Measurements from ENCODE around the gene CCDC81.
"Not testable (repeated sequence)": the region's sequence is repeated elsewhere in the genome, so short reads cannot be mapped to it uniquely, and the experiment has no call there.

CCDC81 gene

DNA sequence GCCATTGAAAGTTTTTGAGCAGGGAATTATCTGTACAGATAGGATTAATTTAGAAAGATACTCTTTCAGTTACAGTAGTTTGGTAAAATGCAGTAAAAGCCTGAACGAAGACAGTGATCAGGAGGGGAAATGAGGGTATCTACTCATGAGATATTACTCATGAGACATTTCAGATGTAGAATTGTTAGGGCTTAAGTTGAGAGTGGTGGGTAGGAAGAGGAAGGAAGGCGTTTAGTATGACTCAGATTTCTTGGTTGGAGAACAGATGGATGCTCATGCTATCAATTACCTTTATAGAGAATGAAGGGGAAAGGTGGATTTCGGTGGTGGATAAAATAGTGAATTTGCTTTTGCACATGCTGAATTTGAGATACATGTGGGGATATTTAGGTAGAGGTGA, 15.8 kb downstream of the CCDC81 start:
- no peak for DNase-seq

DNA sequence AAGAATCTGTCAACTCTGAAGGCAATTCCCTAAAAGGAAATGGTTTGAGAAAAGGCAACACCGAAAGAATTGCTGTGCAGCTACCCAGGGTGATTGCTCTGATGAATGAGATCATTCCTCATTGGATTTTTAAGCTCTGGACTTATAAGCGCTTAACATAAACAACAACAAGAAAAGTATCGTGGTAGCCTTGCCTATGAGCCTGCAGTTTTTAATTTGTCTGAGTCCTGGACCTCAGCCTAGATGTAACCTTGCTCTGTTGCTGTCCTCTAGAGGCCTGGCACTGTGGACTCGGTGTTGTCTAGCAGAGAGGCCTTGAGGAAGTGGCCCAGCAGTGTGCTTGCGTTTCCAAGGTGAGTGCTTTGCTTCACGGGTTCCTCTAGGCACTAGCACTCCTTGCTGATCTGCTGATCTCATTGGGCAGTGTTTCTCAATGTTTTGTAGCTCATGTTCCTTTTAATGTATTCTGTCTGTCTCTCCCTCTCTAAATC, 20.4 kb downstream of the CCDC81 start:
- DNase-seq = no peak

DNA sequence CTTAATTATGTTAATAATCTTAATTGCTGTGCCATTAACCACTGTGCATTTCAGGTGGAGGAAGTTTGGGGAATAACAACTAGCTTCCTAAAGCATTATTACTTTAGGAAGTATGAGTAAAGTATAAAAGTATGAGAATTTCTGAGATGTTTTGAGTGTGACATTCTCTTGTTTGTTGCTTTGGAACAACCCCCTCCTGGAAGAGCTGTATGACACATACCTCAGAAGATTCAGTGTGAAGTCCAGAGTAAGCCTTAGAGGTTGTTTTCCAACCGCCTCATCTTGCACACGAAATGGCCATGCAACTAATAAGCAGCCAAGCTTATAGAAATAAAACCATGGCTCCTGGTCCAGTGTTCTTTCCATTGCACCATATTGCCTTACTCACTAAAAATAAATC, 21.7 kb downstream of the CCDC81 start:
- no peak for DNase-seq

DNA sequence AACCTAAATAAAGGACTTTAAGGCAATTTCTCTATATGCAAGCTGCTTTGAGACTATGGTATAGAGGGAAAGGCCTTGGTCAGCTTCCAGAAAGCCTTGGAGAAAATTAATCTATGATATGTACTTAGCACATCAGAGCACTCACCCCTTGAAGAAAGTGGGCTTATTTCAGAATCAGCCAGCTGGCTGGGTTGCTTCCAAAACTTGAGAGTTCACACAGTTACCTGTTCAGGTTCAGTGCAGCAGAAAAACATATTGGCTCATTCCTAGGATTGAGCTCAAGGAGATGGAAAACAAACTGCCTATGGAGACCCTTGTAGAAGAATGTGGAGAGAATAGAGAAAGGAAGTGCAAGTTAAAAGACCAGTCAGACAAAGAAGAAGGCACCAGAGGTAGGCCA, 22.7 kb downstream of the CCDC81 start:
- DNase-seq = no peak

DNA sequence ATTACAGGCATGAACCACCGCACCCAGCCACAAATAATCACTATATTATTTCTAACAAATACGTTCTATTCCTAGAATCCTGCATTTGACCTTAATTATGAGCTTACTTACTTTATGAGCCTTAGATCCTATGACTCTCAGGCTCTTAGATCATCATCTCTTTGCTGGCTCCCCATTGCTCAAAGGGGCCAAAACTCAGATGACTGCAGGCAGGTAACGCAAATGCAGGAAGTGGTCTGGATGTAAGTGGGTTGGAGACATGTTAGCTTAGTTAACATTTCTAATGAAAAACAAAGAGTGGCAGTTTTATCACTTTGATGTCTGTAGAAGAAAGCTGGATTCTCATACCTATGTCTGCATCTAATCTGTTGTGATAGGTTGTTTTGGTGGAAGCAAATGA, 23.4 kb downstream of the CCDC81 start:
- no peak for DNase-seq

DNA sequence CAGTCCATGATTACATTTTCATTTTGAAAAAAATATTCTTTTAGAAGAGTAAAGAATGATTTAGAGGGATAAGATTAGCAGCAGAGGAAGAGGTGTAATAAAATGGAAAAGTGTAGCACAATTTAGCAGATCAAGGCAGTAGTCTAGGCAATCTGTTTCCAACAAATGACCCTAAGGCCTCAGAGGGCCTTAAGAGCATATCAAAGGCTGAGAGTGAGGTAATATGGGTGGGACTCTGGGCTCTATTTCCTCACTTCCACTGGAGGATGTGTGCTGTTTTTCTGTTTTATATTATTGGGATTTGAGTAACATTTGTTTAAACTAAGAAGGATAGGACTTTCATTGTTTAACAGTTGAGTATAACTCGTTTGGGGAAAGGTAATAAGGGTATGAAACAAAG, 28.8 kb downstream of the CCDC81 start:
- no peak for DNase-seq

DNA sequence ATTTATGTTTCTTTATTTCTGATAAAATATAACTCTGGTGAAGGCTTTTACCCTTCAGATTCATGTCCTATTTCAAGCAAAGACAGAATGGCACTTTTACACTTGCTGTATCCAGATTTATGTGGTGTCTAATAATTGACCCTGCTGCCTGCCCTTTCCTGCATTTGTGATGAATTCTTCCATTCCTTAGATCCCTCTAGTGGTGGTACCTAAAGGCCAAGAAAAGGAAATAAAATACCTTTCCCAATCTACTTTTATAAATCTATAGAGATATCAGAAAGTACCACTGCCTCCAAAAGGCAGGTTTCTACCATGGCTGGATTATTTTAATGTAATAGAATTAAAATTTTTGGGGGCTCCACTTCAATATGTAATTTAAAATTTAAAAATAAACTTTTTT, 34.2 kb downstream of the CCDC81 start:
- DNase-seq = no peak

DNA sequence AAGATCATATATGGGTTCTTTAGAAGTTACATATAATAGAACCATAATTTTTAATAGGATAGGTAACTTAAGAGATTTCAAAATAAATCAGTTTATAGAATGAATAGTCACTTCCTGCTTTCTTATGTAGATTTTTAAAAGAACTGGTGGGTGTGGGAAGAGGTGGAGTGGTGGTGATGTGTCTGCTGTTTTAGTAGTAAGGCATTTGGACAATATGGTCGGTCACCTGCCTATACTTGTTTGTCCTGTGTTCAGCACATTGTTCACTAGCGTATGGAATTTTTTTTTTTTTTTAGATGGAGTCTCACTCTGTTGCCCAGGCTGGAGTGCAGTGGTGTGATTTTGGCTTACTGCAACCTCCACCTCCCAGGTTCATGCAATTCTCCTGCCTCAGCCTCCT, 39.3 kb downstream of the CCDC81 start:
- DNase-seq = no peak

DNA sequence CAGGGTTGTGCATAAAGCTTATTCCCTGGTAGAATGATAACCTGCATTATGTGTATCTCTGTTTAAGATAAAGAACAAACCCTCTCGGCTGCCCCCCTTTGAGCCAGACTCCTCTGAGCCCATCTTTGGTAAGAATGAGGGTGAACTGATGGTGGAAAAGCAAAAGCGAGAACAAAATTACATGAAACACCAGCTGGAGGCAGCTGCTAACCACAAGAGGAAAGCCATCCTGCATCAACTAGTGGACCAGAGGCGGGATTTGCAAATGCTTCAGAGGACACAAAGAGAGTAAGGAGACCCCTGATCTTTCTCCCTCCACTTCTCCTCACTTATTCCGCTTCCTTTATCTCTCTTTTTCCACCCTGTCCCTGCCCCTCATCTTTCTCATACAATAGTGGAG, 40.3 kb downstream of the CCDC81 start:
- DNase-seq = no peak

DNA sequence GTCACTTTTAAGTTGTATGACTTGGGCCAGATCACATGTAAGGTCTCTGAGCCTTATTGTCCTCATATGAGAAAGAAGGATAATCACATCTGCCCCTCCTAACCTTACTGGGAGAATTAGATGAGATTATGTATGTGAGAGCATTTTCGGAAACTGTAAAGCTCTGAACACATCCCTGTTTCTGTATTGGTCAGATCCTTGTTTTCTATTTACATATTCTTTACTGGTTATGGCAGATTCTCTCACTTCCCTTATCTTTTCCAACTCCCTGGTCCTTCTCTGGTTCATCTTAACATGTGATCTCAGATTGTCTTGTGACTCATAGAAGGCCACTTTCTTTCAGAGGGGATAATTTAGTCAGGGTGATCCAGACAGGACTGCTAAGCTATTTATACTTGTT, 41.8 kb downstream of the CCDC81 start:
- no peak for DNase-seq

DNA sequence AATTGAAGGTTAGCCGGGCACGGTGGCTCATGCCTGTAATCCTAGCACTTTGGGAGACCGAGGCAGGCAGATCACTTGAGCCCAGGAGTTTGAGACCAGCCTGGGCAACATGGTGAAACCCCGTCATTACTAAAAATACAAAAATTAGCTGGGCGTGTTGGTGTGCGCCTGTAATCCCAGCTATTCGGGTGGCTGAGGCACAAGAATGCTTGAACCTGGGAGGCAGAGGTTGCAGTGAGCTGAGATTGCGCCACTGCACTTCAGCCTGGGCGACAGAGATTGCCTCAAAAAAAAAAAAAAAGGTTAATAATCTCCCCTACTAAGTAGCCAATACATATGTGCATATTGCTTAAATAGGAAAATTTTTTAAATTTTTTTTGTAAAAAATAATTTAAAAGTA, 42.3 kb downstream of the CCDC81 start:
- not testable (repeated sequence) for DNase-seq

DNA sequence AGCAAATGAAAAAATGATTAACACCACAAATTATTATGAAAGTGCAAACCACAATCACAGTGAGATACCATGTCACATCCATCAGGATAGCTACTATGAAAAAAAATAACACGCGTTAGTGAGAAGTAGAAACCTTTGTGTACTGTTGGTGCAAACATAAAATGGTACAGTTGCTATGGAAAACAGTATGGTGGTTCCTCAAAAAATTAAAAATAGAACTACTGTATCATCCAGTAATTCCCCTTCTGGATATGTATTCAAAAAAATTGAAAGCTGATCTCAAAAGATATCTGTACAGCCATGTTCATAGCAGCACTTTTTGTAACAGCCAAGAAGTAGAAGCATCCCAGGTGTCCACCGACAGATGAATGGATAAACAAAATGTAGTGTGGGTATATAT, 43.4 kb downstream of the CCDC81 start:
- no peak for DNase-seq

DNA sequence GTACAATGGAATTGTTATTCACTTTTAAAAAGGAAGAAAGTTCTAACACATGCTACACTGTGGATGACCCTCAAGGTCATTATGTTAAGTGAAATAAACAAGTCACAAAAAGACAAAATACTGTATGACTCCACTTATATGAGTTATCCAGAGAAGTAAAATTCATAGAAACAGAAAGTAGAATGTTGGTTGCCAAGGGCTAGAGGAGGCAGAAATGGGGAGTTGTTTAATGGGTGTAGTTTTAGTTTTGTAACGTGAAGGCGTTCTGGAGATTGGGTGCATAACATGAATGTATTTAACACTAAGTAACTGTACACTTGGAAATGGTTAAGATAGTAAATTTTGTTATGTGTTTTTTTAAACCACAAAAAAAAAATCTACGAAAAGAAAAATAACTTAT, 43.8 kb downstream of the CCDC81 start:
- DNase-seq = no peak

DNA sequence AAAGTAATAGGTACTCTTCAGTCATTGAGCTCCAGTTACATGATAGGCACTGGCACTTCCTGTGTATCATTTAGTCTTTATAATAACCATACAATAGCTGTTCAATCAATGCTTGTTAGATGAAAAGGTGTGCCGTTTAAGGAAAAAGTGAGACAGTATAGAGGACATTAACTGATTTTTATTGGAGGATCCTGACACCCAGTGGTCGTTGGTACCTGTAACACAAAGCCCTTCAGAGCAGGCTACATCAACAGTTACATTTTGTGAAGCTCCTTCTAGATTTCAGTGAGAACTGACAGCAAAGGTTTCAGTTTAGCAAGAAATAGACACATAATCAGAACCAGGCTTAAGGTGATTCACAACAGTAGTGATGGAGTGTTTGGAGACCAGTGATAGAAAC, 44.2 kb downstream of the CCDC81 start:
- no peak for DNase-seq

DNA sequence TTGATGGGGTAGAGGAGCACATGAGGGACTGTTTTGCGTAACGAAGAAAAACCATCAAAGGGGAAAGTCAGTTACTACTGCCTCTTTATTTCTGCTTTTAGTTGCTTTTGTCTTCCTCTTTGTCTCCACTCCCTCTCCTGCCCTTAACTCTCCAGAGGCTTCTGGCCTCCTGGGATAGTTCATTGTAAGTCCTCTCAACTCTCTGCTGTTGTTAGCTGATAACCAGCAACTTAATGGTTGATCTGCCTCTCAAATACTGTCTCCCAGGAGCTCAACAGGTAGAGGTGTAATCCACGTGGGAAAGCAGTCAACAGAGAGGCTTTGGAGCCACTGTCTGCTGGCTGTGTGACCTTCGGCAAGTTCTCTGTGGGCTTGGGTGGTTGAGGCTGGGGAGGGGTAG, 47.3 kb downstream of the CCDC81 start:
- no peak for DNase-seq

DNA sequence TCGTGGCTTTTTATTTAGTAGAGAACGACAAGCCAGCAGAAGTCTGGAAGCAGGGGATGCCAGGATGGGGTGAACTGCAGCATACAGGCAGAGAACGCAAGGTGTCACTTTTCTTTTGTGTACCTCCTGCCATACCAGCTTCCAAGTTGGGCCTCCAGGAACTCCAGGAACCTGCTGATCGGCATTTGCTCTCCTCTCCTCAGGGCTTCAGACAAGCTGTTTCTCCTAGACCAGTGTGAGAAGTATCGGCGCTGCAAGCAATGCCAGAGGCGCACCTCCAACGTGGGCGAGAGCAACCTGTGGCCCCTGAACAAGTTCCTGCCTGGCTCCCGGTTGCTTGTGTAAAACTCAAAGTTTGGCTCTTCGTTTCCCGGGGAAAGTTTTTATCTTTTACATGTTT, 47.7 kb downstream of the CCDC81 start:
- DNase-seq = no peak

DNA sequence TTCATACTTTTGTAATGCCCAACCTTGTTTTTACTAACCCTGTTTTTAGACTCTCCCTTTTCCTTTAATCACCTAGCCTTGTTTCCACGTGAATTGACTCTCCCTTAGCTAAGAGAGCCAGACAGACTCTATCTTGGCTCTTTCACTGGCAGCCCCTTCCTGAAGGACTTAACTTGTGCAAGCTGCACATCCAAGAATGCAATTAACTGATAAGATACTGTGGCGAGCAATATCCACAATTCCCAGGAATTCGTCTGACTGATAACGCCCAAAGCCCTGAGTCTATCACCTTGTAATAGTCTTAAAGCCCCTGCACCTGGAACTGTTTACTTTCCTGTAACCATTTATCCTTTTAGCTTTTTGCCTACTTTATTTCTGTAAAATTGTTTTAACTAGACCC, 48.8 kb downstream of the CCDC81 start:
- DNase-seq = not testable (repeated sequence)

DNA sequence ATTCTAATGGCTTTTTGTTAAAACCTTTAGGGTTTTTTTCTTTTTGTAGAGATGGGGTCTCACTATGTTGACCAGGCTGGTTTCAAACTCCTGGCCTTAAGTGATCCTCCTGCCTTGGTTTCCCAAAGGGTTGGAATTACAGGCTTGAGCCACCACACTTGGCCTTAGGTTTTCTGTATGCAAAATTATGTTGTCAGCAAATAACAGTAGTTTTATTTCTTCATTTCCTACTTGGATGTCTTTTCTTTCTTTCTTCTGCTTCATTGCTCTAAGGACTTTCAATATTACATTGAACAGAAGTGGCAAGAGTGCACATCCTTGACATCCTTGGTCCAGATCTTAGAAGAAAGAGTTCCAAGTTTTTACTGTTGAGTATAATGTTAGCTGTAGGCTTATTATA, 52.8 kb downstream of the CCDC81 start:
- DNase-seq = no peak

DNA sequence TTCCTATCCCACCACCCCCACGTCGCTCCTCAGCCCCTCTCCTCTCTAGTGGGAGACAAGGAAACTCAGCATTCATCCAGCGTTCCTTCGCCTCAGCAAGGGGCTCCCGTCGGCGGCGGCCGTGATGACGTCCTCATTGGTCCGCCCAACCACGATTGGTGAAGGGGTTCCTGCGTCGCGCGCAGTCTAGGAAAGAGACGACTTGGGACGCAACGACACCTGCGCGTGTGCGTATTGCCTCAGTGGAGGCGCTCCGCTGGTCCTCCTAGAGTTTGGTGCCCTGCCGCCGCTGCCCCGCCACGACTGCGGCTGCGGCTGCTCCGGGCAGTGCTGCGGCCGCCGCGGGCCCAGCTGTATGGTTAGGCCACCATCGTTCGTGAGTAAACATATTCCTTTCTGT, 56.6 kb downstream of the CCDC81 start:
- no peak for DNase-seq

DNA sequence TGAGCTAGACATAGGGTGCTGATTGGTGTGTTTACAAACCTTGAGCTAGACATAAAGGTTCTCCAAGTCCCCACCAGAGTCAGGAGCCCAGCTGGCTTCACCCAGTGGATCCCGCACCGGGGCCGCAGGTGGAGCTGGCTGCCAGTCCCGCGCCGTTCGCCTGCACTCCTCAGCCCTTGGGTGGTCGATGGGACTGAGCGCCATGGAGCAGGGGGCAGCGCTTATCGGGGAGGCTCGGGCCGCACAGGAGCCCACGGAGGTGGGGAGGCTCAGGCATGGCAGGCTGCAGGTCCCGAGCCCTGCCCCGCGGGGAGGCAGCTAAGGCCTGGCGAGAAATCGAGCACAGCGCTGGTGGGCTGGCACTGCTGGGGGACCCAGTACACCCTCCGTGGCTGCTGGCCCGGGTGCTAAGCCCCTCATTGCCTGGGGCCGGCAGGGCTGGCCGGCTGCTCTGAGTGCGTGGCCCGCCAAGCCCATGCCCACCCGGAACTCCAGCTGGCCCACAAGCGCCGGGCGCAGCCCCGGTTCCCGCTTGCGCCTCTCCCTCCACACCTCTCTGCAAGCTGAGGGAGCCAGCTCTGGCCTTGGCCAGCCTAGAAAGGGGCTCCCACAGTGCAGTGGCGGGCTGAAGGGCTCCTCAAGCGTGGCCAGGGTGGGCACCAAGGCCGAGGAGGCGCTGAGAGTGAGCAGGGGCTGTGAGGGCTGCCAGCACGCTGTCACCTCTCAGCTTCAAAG, 58.8 kb downstream of the CCDC81 start:
- DNase-seq = not testable (repeated sequence)

DNA sequence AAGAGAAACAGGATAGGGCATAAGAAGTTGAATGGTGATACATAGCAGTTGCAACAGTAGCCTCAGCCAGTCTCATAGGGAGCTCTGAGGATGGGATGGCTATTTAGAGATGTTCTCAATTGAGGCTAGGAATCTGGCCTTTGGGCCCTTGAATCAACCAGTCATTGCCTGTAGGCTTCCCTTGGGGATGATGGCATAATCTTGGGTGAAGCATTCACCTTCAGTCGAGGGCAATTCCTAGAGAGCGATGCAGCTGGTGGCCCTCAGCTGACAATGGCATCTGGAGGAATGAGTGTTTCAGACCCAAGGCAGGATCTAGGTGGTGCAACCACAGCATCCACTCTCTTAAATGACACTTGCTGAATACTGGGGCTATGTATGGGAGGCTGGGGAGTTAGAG, 61.0 kb downstream of the CCDC81 start:
- no peak for DNase-seq

DNA sequence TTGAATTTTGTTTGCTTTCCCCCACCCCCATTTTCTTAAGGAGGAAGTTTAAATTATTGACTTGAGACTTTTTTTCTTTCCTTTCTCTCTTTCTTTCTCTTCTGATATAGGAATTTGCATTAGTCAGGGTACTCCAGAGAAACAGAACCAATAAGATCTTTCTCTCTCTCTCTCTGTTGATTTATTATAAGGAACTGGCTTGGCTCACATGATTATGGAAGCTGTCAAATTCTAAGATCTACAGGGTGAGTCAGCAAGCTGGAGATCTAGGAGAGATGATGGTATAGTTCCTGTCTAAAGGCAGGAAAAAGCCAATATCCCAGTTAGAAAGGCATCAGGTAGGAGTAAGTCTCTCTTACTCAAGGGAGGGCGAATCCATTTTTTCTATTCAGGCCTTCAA, 64.0 kb downstream of the CCDC81 start:
- DNase-seq = no peak

DNA sequence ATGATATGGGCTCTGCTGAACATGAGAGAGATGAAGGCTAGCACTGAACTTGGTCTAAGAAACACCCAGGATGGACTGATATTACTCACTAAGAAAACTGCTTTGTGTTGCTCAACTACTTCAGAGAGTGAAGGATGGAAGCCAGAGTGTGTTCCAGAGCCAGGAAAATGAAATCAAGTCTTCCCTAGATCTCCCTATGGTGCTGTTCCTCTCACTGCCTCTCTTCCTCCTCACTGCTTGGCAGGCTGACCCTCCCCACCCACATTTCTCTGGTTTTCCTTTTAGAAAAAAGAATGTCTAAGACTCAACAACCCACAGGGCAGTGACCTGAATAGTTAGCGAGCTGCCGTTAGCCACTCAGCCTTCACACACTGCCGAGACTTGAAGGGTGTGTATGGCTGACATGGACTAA, 65.6 kb downstream of the CCDC81 start:
- no peak for DNase-seq

DNA sequence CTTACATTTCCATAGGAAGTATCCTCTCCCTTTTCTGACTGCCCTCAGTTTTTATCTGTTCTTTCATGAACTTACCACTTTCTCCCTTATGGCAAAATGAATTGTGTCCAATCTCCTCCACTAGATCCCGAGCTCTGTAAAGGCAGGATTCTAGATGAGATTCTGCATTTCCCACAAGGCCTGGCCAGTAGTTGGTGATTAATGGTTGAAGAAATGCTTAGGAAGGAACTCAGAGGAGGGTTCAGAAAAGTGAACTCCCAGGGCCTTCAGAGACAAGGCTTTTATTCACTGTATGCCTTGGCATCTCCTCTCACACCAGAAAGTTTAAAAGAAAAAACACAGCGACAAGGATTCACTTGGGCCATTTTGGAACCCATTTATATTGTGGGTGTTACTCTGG, 66.2 kb downstream of the CCDC81 start:
- DNase-seq = no peak

DNA sequence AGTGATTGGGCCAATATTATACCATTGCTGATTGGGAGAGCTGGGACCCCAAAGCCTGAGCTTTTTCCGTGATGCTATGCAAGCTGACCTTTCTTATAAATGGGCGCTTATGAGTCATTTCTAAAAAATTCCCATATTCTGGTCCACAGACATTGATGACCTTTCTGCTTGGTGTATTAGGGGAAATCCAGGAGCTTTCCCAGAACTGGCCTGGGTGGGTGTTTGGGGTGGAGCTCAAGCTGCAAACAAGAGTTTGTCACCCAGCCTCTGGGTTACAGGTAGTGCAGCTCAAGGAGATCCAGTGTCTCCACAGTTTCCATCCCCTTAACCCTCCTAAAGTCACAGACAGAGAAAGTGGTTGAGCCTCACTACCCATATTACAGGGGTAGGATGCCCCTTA, 67.7 kb downstream of the CCDC81 start:
- DNase-seq = no peak

DNA sequence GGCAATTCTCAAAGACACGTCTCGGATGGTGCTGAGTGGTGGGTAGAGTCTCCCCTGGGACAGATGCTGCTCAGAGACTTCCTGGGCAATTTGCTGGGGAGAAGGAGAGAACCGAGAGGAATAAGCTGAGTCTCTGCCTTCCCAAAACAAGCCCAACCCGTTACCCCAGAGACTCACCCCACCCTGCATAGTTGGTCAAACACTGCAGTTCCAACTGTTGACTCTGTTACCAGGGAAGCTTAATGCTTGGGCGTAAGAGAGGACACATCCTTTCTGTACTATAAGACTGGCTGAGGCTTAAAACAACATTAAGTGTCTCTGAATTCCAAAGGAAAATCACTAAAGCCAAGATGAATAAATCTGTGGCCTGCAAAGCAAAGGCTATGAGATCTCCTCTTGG, 68.1 kb downstream of the CCDC81 start:
- no peak for DNase-seq

All from NCI-H1105 (cell line).